LNCaP clone FGC (cell line): ENCODE measurements around the gene GNG10.

Experiments
- DNase-seq: peaks from one replicate; pipeline ENCODE4 v3.0.0-alpha.2; 2011; ENCODE audit warnings: low read depth
- H3K4me3 ChIP-seq: 2 replicates; pipeline ENCODE4 v1.5.1; 2011; ENCODE audit warnings: mild to moderate bottlenecking, low read depth, low read length, control low read depth
- TF ChIP-seq, protein P1 (sequence below): IDR thresholded peaks from 2 replicates; pipeline ENCODE4 v1.5.1; 2012; ENCODE audit warnings: mild to moderate bottlenecking; ENCODE audit not compliant: control insufficient read depth, insufficient read depth; ENCODE audit errors: extremely low read depth

The GNG10 gene

DNA sequence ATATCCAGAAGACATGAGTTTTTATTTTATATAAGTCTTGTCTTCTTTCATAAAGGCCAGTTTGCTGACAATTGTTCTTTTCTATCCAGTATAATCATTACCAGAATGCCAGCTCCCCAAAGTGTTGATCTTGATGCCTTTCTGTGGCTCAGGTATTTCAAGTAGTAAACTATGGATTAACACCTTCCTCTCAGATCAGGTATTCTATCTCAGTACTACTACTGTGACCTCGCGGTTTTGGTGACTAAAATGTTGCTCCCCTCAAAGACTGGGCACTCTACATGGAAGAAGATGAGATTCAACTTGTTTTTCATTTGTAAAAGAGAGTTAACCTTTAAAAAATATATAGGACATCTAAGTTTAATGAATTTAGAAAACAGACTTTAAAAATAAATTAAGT, 58.1 kb downstream of the GNG10 start:
- DNase-seq = no peak
- no peak overlapping the region for H3K4me3 ChIP-seq
- TF ChIP-seq, protein P1, sequence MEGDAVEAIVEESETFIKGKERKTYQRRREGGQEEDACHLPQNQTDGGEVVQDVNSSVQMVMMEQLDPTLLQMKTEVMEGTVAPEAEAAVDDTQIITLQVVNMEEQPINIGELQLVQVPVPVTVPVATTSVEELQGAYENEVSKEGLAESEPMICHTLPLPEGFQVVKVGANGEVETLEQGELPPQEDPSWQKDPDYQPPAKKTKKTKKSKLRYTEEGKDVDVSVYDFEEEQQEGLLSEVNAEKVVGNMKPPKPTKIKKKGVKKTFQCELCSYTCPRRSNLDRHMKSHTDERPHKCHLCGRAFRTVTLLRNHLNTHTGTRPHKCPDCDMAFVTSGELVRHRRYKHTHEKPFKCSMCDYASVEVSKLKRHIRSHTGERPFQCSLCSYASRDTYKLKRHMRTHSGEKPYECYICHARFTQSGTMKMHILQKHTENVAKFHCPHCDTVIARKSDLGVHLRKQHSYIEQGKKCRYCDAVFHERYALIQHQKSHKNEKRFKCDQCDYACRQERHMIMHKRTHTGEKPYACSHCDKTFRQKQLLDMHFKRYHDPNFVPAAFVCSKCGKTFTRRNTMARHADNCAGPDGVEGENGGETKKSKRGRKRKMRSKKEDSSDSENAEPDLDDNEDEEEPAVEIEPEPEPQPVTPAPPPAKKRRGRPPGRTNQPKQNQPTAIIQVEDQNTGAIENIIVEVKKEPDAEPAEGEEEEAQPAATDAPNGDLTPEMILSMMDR = no peak
